GM21619 (cell line): ENCODE results near the gene VPS13D.
"Not testable (repeated sequence)": the region's sequence is repeated elsewhere in the genome, so short reads cannot be mapped to it uniquely, and the experiment has no call there.

ENCODE experiments used
- ATAC-seq: cut with Tn5 transposase; IDR thresholded peaks from one replicate; pipeline ENCODE4 v1.9.1; 2021; ENCODE audit not compliant: unreplicated experiment

The VPS13D gene

GRCh38 chr1:12467570-12468286, 237.9 kb downstream of the VPS13D start:
- no peak for ATAC-seq

GRCh38 chr1:12468323-12468722, 238.5 kb downstream of the VPS13D start:
- no peak for ATAC-seq

GRCh38 chr1:12469493-12469892, 239.7 kb downstream of the VPS13D start:
- no peak for ATAC-seq

DNA sequence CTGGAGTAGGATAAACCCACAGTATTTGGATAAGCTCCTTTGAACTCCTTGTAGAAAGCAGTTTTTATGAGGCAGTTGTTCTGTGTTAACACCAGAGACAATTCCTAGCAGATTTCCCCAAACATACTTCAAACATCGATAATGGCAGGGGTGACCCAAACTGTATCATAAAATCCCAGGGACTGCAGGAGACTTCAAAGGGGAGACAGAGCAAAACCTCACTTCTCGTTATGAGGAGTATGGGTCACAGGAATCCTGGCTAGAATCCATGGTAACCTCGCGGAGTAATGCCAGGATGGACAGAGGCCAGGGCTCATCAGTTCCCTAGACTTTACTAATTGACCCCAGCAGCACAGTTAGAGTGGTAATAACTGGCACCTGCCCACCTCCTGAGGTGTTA, 240.2 kb downstream of the VPS13D start:
- no peak for ATAC-seq

- ATAC-seq = not testable (repeated sequence)
These were observed 241.1 kb downstream of the VPS13D start for GRCh38 chr1:12470916-12471315.

- ATAC-seq = no peak
These were observed 242.4 kb downstream of the VPS13D start for GRCh38 chr1:12472156-12472797.

DNA sequence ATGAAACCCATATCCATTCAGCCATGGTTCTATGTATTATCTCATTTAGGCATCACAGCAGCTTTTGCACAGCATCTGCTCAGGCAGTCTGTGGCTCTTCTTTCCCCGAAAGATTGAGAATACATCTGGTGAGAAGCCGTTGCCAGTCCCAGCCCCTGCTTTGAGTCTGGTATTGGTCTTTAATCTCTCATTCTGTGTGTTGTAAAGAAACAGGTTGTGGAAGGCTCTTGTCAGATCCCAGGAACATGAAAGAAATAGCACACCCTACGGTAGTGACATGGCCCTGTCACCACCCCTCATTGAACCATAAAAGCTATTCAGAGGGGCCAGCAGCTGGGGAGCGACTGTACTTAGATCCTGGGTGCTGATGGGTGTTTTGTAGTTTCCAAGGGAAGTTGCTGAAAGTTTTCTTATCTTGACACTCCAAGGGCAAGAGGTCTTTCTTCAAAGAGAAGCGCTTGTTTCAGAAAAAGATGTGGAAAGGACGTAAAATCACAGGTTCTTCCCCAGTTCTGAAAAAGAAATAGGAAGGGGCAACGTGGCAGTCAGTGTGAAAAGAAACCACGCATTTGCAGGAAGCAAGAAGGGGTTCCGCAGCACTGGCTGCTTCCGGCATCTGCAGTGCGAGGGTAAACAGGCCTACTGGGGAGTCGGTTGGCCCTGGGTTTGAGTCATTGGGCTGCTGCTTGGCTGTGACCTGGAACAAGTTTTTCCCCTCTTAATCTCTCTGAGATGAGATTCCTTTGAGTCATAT, 243.1 kb downstream of the VPS13D start:
- ATAC-seq = peak; percentile 56

DNA sequence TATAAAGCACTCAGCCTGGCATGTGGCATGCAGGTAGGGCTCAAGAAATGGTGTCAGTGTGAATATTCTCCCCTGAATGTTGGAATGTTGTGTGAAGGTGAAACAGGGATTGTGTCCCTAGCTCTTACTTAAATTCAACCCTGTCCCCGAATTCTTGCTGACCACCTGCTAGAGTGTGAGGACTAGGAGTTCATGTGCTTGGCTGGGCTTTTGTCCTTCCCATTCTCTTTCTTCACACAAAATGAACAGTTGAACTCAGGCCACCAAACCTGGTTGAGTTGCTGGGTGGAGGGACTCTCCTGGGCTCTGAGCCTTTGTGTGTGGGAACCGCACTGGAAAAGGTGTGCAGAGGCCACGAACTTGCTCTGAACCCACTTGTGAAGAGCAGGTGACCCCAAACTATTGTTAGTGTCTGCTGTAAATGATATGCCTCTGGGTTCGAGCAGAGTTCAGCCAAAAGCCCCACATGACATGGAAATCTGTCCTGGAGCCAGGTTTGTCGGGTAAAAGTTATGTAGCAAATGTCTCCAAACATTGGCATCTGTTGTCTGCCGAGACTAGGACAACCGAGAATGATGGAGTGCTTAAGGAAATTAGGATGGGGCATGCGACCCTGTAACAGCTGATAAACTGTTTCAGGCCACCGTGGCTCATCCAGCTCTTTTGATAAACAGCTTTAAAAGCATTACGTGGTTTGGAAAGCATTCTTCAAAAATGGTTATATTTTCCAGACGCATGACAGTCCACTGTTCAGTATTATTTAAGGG, 243.9 kb downstream of the VPS13D start:
- ATAC-seq = no peak

- no peak for ATAC-seq
These were observed 245.3 kb downstream of the VPS13D start for GRCh38 chr1:12475101-12475500.

DNA sequence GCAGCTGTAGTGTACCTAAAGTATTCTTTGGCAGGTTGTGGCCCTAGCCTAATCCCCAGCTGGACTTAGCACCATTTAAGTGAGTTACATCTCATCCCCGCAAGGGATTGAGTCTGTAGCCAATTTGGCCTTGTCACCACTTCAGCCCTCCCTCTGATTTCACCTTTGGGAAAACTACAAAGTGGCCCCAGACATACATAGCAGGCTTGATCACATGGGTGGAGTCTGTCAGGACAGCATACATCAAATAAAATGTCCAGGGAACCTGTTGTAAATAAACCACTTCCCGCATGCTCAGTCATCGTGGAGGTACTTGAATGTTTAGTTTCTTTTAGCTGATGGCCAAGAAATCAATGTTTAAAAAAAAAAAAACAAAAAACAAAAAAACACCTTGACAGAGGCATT, 245.7 kb downstream of the VPS13D start:
- no peak for ATAC-seq

DNA sequence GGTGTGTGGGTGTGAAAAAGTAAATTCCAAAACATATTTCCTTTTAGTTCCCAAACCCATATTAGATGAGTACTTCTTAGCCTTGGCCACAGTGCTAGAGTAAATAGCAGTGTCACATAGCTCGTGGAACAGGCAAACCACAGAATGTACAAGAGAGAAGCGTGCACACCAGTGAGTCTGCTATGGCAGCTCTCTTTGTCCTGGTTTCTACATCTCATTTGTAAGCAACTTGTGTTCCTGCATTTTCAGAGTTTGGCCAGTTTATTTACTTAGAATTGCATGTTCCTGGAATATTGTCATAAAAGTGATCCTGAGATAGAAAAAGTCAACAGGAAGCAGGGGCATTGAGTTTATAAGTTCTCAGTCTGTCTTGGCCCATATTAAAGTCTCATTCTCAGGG, 246.1 kb downstream of the VPS13D start:
- ATAC-seq = no peak

GRCh38 chr1:12477314-12477713, 247.5 kb downstream of the VPS13D start:
- ATAC-seq = no peak

DNA sequence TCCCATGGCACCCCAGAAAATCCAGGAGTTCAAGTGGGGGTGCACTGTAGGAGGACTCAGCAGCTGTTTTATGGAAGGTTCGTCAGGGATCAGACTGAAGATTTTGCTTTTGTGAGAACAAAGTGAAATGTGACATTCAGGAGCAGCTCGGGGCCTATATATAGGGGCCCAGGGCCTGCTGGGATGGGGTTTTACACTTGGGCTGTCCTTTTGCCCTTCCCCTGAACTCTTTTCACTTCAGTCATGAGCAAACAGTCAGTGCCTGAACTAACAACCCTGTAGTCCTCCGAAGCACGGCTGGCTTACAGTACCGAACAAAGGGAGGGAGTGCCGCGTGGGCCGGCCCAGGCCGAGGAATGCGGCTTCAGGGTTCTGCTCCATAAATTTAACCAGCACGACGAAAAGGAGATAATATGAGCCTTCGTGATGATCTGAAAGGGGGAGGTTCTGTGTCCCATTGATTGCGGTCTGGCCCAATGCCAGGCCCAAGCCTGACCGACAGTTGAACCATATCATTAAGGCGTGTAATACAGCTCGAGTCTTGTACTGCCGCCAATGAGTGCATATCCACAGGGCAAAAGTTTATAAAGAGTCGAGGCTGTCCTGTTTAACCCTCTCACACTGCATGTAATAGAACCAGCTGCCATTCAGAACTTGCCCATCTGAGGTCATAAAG, 248.2 kb downstream of the VPS13D start:
- ATAC-seq = no peak

DNA sequence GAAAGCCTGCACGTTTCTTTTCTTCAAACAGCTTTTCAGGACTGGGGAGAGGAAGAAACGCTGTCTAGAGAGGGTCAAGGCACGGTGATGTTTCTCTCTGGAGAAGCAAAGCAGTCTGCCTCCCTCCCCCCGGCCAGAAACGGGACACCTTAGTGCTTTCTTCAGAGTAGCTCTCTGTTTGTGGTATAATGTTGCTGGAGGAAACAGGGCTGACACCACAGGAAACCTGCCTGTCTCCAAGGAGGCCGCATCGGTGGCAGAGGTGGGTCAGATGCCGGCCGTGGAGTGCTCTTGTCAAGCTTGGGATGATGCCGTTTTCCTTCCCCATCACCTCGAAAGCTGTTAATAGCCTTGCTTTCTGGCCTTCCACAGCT, 248.8 kb downstream of the VPS13D start:
- no peak for ATAC-seq

GRCh38 chr1:12479311-12479710, 249.5 kb downstream of the VPS13D start:
- no peak for ATAC-seq

DNA sequence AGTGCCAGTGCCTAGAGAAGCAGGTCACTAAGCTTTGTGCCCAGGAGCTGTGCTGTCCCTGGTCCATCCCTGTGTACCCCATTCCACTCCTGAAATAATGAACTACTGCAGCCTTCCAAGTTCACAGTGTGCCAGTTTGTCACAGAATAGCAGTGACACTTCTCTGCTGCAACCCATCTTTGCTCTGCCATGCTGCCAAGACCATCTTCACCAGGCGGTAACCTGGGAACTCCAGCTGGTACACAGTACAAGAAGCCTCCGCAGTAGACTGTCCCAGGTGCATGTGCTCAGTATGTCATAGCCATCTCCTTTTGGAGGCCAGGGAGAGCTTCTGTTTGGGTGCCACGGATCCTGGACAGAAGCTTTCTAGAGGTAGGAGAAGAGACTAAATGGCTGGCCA, 250.2 kb downstream of the VPS13D start:
- no peak for ATAC-seq

DNA sequence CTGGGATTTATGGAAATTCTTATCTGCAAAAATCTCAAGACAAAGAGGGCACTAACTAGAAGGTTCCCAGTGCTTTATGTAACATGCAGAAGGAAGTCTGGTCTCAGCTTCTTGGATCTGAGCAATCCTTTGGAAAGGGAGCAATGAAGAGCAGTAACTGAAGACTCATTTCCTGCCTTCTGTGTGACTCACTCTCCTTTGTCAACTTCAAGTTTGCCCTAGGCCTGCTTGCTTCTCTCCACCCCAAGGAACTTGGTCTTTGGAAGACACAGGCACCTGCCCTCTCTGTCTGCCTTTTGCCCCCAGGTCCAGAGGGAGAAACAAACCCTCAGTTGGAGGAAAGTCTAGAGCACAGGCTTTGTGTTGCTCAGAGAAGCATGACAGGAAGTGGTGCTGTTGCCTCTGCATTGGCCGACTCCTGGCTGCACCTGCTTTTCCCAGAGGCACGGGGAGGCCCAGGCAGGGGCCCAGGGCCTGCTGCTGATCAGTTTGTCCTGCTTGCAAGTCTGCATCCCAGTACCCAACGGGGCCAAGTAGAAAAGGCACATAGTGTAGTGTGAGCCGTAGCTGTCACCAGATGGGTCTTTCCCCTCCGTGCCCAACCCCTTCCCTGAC, 251.0 kb downstream of the VPS13D start:
- ATAC-seq = no peak

DNA sequence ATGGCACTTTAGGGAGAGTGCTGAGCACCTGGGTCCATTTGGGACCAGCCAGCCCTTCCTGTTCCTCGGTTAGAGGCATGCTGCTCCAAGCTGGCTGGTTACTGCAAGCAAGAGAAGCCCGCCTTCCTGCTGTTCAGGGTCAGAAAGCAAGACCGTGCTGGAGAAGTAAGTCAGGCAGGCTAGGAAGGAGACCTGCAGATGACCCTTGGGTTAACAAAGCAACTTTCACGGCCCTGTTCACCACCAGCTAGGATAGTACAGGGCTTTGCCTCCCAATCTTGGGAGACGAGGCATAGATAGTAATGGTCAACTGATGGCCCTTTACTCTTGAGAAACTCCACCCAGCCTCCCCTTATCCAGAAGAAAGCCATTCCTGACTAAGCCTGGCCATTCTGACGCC, 252.1 kb downstream of the VPS13D start:
- no peak for ATAC-seq

DNA sequence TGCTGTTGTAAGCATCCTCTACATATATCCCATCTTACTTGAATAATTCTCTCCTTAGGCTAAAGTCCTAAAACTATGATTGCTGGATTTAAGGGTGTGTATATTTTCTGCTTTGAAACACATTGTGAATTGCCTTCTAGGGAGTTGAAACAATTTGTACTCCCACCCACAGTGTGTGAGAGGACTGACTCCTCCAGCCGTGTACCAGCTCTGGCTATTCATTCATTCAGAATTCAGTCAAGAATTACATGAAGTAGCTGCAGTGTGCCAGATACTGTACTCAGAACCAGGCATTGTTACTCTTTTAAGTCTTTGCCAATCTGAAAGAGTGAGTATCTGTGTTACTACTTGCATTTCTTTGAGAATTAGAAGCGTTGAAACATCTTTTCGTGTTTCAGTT, 253.2 kb downstream of the VPS13D start:
- no peak for ATAC-seq
